K562 (cell line): Measurements from ENCODE around the gene KLHL25. TPM values are rescaled to one million over a fixed set of nuclear protein-coding genes. Genes with fewer than 3 reads are reported as not detected.

Source experiments
- ATAC-seq: fragments of 200-7000 bp; cut with Tn5 transposase; 3 replicates; pipeline ENCODE4 v1.9.1; 2020; ENCODE audit warnings: moderate library complexity
- BruUV-seq: library from RNA; stranded (reverse); fragments of 400-500 nt; replicated peaks from 2 replicates; lab custom pipeline; 2021; lab: Mats Ljungman, UMichigan
- CTCF ChIA-PET: fragments of 300-600 bp; formaldehyde crosslinking; extraction: SDS; loops from one replicate; lab custom pipeline; 2021; ENCODE audit warnings: low intra/inter-chr PET ratio; lab: Yijun Ruan, JAX
- POLR2A ChIA-PET: fragments of 300-600, 350-650 bp; sonication (Branson Sonifier 250); formaldehyde crosslinking; extraction: SDS; loops from one replicate; lab custom pipeline; 2021; ENCODE audit warnings: antibody characterized with exemption, inconsistent platforms; lab: Yijun Ruan, JAX
- DNase-seq, 4 experiments: peaks; one replicate each; pipeline versions ENCODE4 v3.0.0 to v3.0.0-alpha.2; 2011 to 2018; ENCODE audit warnings: low spot score in 3 of 4, mixed read lengths in 3 of 4; ENCODE audit errors: extremely low read depth in 1 of 4
- FAIRE-seq: peaks from 2 replicates; lab custom pipeline; 2011; peaks lifted over from hg19 to GRCh38; lab: Jason Lieb, UNC
- H2AFZ ChIP-seq: 2 replicates; pipeline ENCODE4 v1.6.0; 2011; ENCODE audit warnings: low read depth, low read length, control low read depth, inconsistent platforms
- H3K27ac ChIP-seq: fragments of 200-600 bp; 3 replicates; pipeline ENCODE4 v1.8.0; 2011; ENCODE audit warnings: low read depth, mild to moderate bottlenecking, control low read depth, inconsistent platforms, low read length, moderate library complexity, mixed read lengths; ENCODE audit errors: extremely low read depth
- H3K27me3 ChIP-seq, 2 experiments: fragments of 300-600 bp in 1 of 2; 2 replicates in 1 of 2; 3 replicates in 1 of 2; pipeline versions ENCODE4 v1.6.0 to v1.8.0; 2011; ENCODE audit warnings: inconsistent platforms in 2 of 2, low read length in 2 of 2, mild to moderate bottlenecking in 1 of 2, mixed read lengths in 1 of 2, moderate library complexity in 1 of 2; ENCODE audit not compliant: control insufficient read depth in 2 of 2, insufficient read depth in 2 of 2
- H3K36me3 ChIP-seq: fragments of 300-600 bp; 3 replicates; pipeline ENCODE4 v1.8.0; 2011; ENCODE audit warnings: mild to moderate bottlenecking, low read length, inconsistent platforms; ENCODE audit not compliant: control insufficient read depth, insufficient read depth
- H3K4me1 ChIP-seq, 2 experiments: fragments of 200-600 bp in 1 of 2; replicated peaks in 1 of 2; 2 replicates in 1 of 2; 3 replicates in 1 of 2; pipeline versions ENCODE4 v1.5.1 to v1.8.0; 2011; ENCODE audit warnings: inconsistent platforms in 2 of 2, low read length in 2 of 2, mild to moderate bottlenecking in 1 of 2, mixed read lengths in 1 of 2, moderate library complexity in 1 of 2; ENCODE audit not compliant: control insufficient read depth in 2 of 2, insufficient read depth in 2 of 2
- H3K4me2 ChIP-seq: 2 replicates; pipeline ENCODE4 v1.6.1; 2011; ENCODE audit warnings: low read length, control low read depth, inconsistent platforms, mixed read lengths; ENCODE audit not compliant: insufficient read depth
- H3K4me3 ChIP-seq: fragments of 200-600 bp; sonication (generic), shearing (Covaris generic); 2 replicates; pipeline ENCODE4 v1.5.1; 2016; ENCODE audit warnings: control low read depth, inconsistent platforms
- H3K79me2 ChIP-seq: fragments of 200-600 bp; 3 replicates; pipeline ENCODE4 v1.8.0; 2011; ENCODE audit warnings: low read length, inconsistent platforms; ENCODE audit not compliant: control insufficient read depth, insufficient read depth
- H3K9ac ChIP-seq, 2 experiments: 2 replicates each; pipeline versions ENCODE4 v1.6.0 to v1.6.1; 2011; ENCODE audit warnings: low read depth in 2 of 2, low read length in 2 of 2, control low read depth in 1 of 2, inconsistent platforms in 1 of 2, mild to moderate bottlenecking in 1 of 2, mixed read lengths in 1 of 2; ENCODE audit not compliant: insufficient read depth in 1 of 2
- H3K9me1 ChIP-seq: one replicate; pipeline ENCODE4 v1.6.0; 2011; ENCODE audit warnings: inconsistent platforms, mild to moderate bottlenecking, low read length, moderate library complexity; ENCODE audit not compliant: control insufficient read depth, insufficient read depth
- H3K9me3 ChIP-seq: replicated peaks from 2 replicates; pipeline ENCODE4 v1.5.1; 2011; ENCODE audit warnings: low read depth, low read length, inconsistent platforms; ENCODE audit not compliant: control insufficient read depth, insufficient read depth
- H4K20me1 ChIP-seq: replicated peaks from 2 replicates; pipeline ENCODE4 v1.6.1; 2011; ENCODE audit warnings: low read length, inconsistent platforms, mixed read lengths; ENCODE audit not compliant: control insufficient read depth, insufficient read depth
- CBFA2T3 ChIP-seq: fragments of 450-650 bp; IDR thresholded peaks from 2 replicates; pipeline ENCODE4 v1.6.1; 2017
- MAFF ChIP-seq: IDR thresholded peaks from 2 replicates; pipeline ENCODE4 v1.6.1; 2012; ENCODE audit warnings: low read length, improper control_type of control experiment
- MNT ChIP-seq, 2 experiments: fragments of 450-650 bp; conservative IDR thresholded peaks; 2 replicates each; pipeline ENCODE4 v1.6.1; 2017; ENCODE audit warnings: mild to moderate bottlenecking in 2 of 2, moderate library complexity in 2 of 2
- NCOA6 ChIP-seq: fragments of 450-650 bp; IDR thresholded peaks from 2 replicates; pipeline ENCODE4 v1.6.1; 2017; ENCODE audit warnings: mild to moderate bottlenecking
- NELFE ChIP-seq: IDR thresholded peaks from 2 replicates; pipeline ENCODE4 v1.6.1; 2011; ENCODE audit warnings: mild to moderate bottlenecking; ENCODE audit not compliant: insufficient read depth, insufficient read length
- POLR2AphosphoS2 ChIP-seq: IDR thresholded peaks from 2 replicates; pipeline ENCODE4 v1.6.1; 2012; ENCODE audit warnings: low read length, improper control_type of control experiment
- TAL1 ChIP-seq: fragments of 450-650 bp; IDR thresholded peaks from 2 replicates; pipeline ENCODE4 v1.6.1; 2016; ENCODE audit warnings: mild to moderate bottlenecking
- ZNF280B ChIP-seq: fragments of 250-450 bp; sonication (Bioruptor Pico); IDR thresholded peaks from 2 replicates; pipeline ENCODE4 v1.5.1; 2021; ENCODE audit warnings: mild to moderate bottlenecking
- WGBS: fragments of 100-300 bp; shearing (Covaris generic); methylation state at CpG from one replicate; pipeline ENCODE4 v1.1.6; 2016; ENCODE audit warnings: low coverage, mixed read lengths; ENCODE audit not compliant: insufficient coverage; ENCODE audit errors: missing lambda C conversion rate; 5-methylcytosine and 5-hydroxymethylcytosine counted together
- in situ Hi-C: fragments of 300-500 bp; cut with MboI; formaldehyde crosslinking; loops from 4 replicates; pipeline ENCODE4 v1.15.0; 2018; ENCODE audit warnings: inconsistent platforms, mixed read lengths
- intact Hi-C: fragments of 100-400 bp; cut with micrococcal nuclease; formaldehyde crosslinking; loops from 2 replicates; pipeline ENCODE4 v1.14.2; 2022
- polyA plus RNA-seq, 8 experiments: library from polyadenylated mRNA; depleted of rRNA in 4 of 8; stranded (reverse) in 5 of 8; unstranded in 3 of 8; fragments of >200 nt; fragmentation: Nextera tagmentation in 2 of 8; fragmentation: Illumina TruSeq in 1 of 8; extraction: Ambion mirVana in 2 of 8; extraction: Trizol in 1 of 8; gene quantifications; 2 replicates each; pipeline versions ENCODE4 v1.2.1 to v1.2.3, GENCODE V29; 2011 to 2014; ENCODE audit warnings: inconsistent platforms in 1 of 8, missing spikeins in 1 of 8
- total RNA-seq, 7 experiments: library from RNA; depleted of rRNA in 6 of 7; stranded (reverse); fragments of >200 nt in 6 of 7; fragmentation: Illumina TruSeq in 2 of 7; extraction: Trizol in 2 of 7; gene quantifications; 2 replicates each; pipeline versions ENCODE4 v1.2.1 to v1.2.3, GENCODE V29; 2011 to 2021; ENCODE audit warnings: low replicate concordance in 1 of 7

The KLHL25 gene
- total and polyA plus RNA-seq, 9 of the 15 experiments (the other 6 are each of a cell fraction or from before 2014, with no cell fraction given) = 0.04 to 0.14 (median 0.10) TPM; not detected in 3

- no peak overlapping the region for H3K9ac ChIP-seq
- H4K20me1 ChIP-seq = no peaks in the 10 kb centered on the region; the same call in 1 of the 2 replicates
- DNase-seq (no peak), ATAC-seq (no peak), FAIRE-seq (no peak)
- H3K4me1 ChIP-seq = no peaks in the 10 kb centered on the region
- H3K4me3 ChIP-seq = no peak overlapping the region
- 3% methylated on average over 22 of the region's 27 CpGs for WGBS
- peaks cover 20 to 59% of the 10 kb centered on the region in 2 experiments; a peak in 4 of 5 replicates for H3K27me3 ChIP-seq
- intact Hi-C loops (no loop called here), in situ Hi-C loops (no loop called here)
- no peaks in the 10 kb centered on the region for H3K79me2 ChIP-seq
- no peak overlapping the region for H2AFZ ChIP-seq
- BruUV-seq = no TSS peak
- no peak overlapping the region for H3K4me2 ChIP-seq
- H3K9me1 ChIP-seq = no peaks in the 10 kb centered on the region
- no peaks in the 10 kb centered on the region for H3K36me3 ChIP-seq
- TF ChIP-seq NCOA6 = no peak
- TF ChIP-seq MNT (conservative IDR thresholded peaks at IDR 0.05) = no peak
- no peak for TF ChIP-seq POLR2AphosphoS2
- TF ChIP-seq ZNF280B = no peak
- TF ChIP-seq TAL1 = no peak
- no peak for TF ChIP-seq CBFA2T3
- TF ChIP-seq MAFF = no peak
- TF ChIP-seq NELFE = no peak
- no peak overlapping the region for H3K27ac ChIP-seq
- ChIA-PET POLR2A (no interaction called here), CTCF (no interaction called here)
- no peaks in the 10 kb centered on the region for H3K9me3 ChIP-seq
Observed at GRCh38 chr15:85750319-85751290, 44.1 kb downstream of the KLHL25 start.
